Fibroblast of villous mesenchyme (primary cell): ENCODE data around the gene SMARCD3. TPM values are rescaled to one million over a fixed set of nuclear protein-coding genes. Genes with fewer than 3 reads are reported as not detected.

Experiments
- DNase-seq: peaks from one replicate; pipeline ENCODE4 v3.0.0-alpha.2; 2010; ENCODE audit warnings: low read depth
- H3K4me3 ChIP-seq: 2 replicates; pipeline ENCODE4 v1.5.1; 2011; ENCODE audit warnings: low read depth, mild to moderate bottlenecking, low read length
- CTCF ChIP-seq: IDR thresholded peaks from 2 replicates; pipeline ENCODE4 v1.5.1; 2012; ENCODE audit warnings: low read depth, mild to moderate bottlenecking, low read length; ENCODE audit not compliant: insufficient read depth
- total RNA-seq: library from RNA; depleted of rRNA; stranded (reverse); fragments of >200 nt; gene quantifications from 2 replicates; pipeline ENCODE4 v1.2.3, GENCODE V29; 2012

The SMARCD3 gene
- total RNA-seq, 1 donor = 32.0 TPM

GRCh38 chr7:151236406-151236805 is 12.1 kb downstream of the SMARCD3 start:
- H3K4me3 ChIP-seq = no peak overlapping the region
- DNase-seq = no peak
- no peak for TF ChIP-seq CTCF

- no peak for TF ChIP-seq CTCF
- H3K4me3 ChIP-seq = no peak overlapping the region
- no peak for DNase-seq
These were observed 13.3 kb downstream of the SMARCD3 start for GRCh38 chr7:151235091-151235787.

- peak overlapping the region; percentile 98 for H3K4me3 ChIP-seq
- no peak for DNase-seq
- TF ChIP-seq CTCF = no peak
These were observed 14.7 kb downstream of the SMARCD3 start for GRCh38 chr7:151233804-151234203.

- peak overlapping the region; percentile 98 for H3K4me3 ChIP-seq
- TF ChIP-seq CTCF = no peak
- DNase-seq = peak; percentile 82
These were observed 15.4 kb downstream of the SMARCD3 start for GRCh38 chr7:151232917-151233701.

GRCh38 chr7:151232091-151232916 is 16.2 kb downstream of the SMARCD3 start, which contains the start of gene CHPF2:
TSS of gene CHPF2 (plus strand) at chr7:151232483. CDS start at chr7:151234012, 1,529 bp downstream.
- TF ChIP-seq CTCF = no peak
- peak within 1 kb of the TSS; percentile 98 for H3K4me3 ChIP-seq
- DNase-seq = peak; percentile 86

- TF ChIP-seq CTCF = no peak
- no peak for DNase-seq
- H3K4me3 ChIP-seq = no peak overlapping the region
These were observed 17.4 kb downstream of the SMARCD3 start for GRCh38 chr7:151231080-151231479.
